HCT116 (cell line): Measurements from ENCODE around the gene SSH2. TPM values are rescaled to one million over a fixed set of nuclear protein-coding genes. Genes with fewer than 3 reads are reported as not detected.

Source experiments
- ATAC-seq: fragments of 200-7000 bp; cut with Tn5 transposase; 2 replicates; pipeline ENCODE4 v1.9.1; 2020; ENCODE audit warnings: mild to moderate bottlenecking, moderate library complexity
- BruUV-seq: library from RNA; stranded (reverse); fragments of 400-500 nt; replicated peaks from 2 replicates; lab custom pipeline; 2021; lab: Mats Ljungman, UMichigan
- CTCF ChIA-PET: fragments of 300-600 bp; sonication (Branson Sonifier 250); formaldehyde crosslinking; loops from one replicate; lab custom pipeline; 2021; ENCODE audit warnings: antibody characterized with exemption; lab: Charles Lee
- POLR2A ChIA-PET: fragments of 300-600, 350-600 bp; sonication (Branson Sonifier 250); formaldehyde crosslinking; loops from one replicate; lab custom pipeline; 2021; ENCODE audit warnings: antibody characterized with exemption; lab: Charles Lee
- RAD21 ChIA-PET, 2 experiments: fragments of 300-600 bp; sonication (Branson Sonifier 250); formaldehyde crosslinking; loops; one replicate each; lab custom pipeline; 2023; ENCODE audit warnings: low total read pairs in 2 of 2; ENCODE audit not compliant: uncharacterized antibody in 2 of 2, unreplicated experiment in 2 of 2, low non-redundant PET in 1 of 2; lab: Charles Lee
- DNase-seq: peaks from one replicate; pipeline ENCODE4 v3.0.0-alpha.2; 2010; ENCODE audit warnings: low read depth, low spot score
- H2AFZ ChIP-seq: fragments of 200-600 bp; shearing (Covaris generic), sonication (generic); 2 replicates; pipeline ENCODE4 v1.6.1; 2017; ENCODE audit warnings: low read depth, mixed run types, mixed read lengths, antibody characterized with exemption, low read length; ENCODE audit not compliant: poor library complexity, severe bottlenecking
- H3K27ac ChIP-seq: 2 replicates; pipeline ENCODE4 v1.5.1; 2012; ENCODE audit warnings: low read depth, low read length
- H3K27me3 ChIP-seq: fragments of 200-600 bp; sonication (generic); 2 replicates; pipeline ENCODE4 v1.6.1; 2016; ENCODE audit warnings: mixed run types, low read length, mixed read lengths; ENCODE audit not compliant: insufficient read depth
- H3K36me3 ChIP-seq, 2 experiments: fragments of 200-500 bp in 1 of 2; fragments of 200-600 bp in 1 of 2; sonication (Bioruptor generic) in 1 of 2; sonication (generic) in 1 of 2; 2 replicates each; pipeline versions ENCODE4 v1.5.1 to v1.6.1; 2014 to 2016; ENCODE audit warnings: low read length in 2 of 2, inconsistent platforms in 1 of 2, mixed read lengths in 1 of 2, mixed run types in 1 of 2; ENCODE audit not compliant: insufficient read depth in 2 of 2, control insufficient read depth in 1 of 2
- H3K4me1 ChIP-seq, 2 experiments: fragments of 200-600 bp in 1 of 2; sonication (generic) in 1 of 2; 2 replicates each; pipeline versions ENCODE4 v1.5.1 to v1.6.1; 2012 to 2017; ENCODE audit warnings: low read length in 2 of 2, inconsistent platforms in 1 of 2, mild to moderate bottlenecking in 1 of 2, mixed read lengths in 1 of 2, mixed run types in 1 of 2, moderate library complexity in 1 of 2; ENCODE audit not compliant: insufficient read depth in 2 of 2, control insufficient read depth in 1 of 2
- H3K4me2 ChIP-seq: fragments of 200-600 bp; sonication (generic); 2 replicates; pipeline ENCODE4 v1.6.1; 2017; ENCODE audit warnings: mixed run types, low read length, mixed read lengths
- H3K4me3 ChIP-seq, 2 experiments: fragments of 200-600 bp in 1 of 2; sonication (generic) in 1 of 2; replicated peaks in 1 of 2; 2 replicates each; pipeline ENCODE4 v1.5.1; 2011 to 2016; ENCODE audit warnings: low read length in 2 of 2, control low read depth in 1 of 2, low read depth in 1 of 2, mild to moderate bottlenecking in 1 of 2, mixed read lengths in 1 of 2, mixed run types in 1 of 2
- H3K79me2 ChIP-seq: fragments of 200-600 bp; sonication (generic); 2 replicates; pipeline ENCODE4 v1.6.1; 2017; ENCODE audit warnings: mild to moderate bottlenecking, mixed run types, low read length, moderate library complexity, mixed read lengths; ENCODE audit not compliant: insufficient read depth
- H3K9ac ChIP-seq: fragments of 200-600 bp; sonication (generic); 2 replicates; pipeline ENCODE4 v1.6.1; 2016; ENCODE audit warnings: low read length, mixed read lengths
- H3K9me2 ChIP-seq: fragments of 200-600 bp; sonication (generic), shearing (Covaris generic); 2 replicates; pipeline ENCODE4 v1.6.1; 2017; ENCODE audit warnings: mixed run types, mild to moderate bottlenecking, moderate library complexity; ENCODE audit not compliant: insufficient read depth
- H3K9me3 ChIP-seq, 2 experiments: fragments of 200-500 bp in 1 of 2; fragments of 200-600 bp in 1 of 2; sonication (Bioruptor generic) in 1 of 2; sonication (generic) in 1 of 2; 2 replicates each; pipeline ENCODE4 v1.6.1; 2014 to 2017; ENCODE audit warnings: low read length in 2 of 2, mixed read lengths in 2 of 2, inconsistent platforms in 1 of 2, low read depth in 1 of 2, mild to moderate bottlenecking in 1 of 2, mixed run types in 1 of 2, moderate library complexity in 1 of 2; ENCODE audit not compliant: control insufficient read depth in 1 of 2, insufficient read depth in 1 of 2
- H4K20me1 ChIP-seq: fragments of 200-600 bp; sonication (generic), shearing (Covaris generic); 2 replicates; pipeline ENCODE4 v1.6.1; 2017; ENCODE audit warnings: mixed run types, mild to moderate bottlenecking, moderate library complexity; ENCODE audit not compliant: insufficient read depth
- CBX3 ChIP-seq: IDR thresholded peaks from 2 replicates; pipeline ENCODE4 v1.6.1; 2012; ENCODE audit warnings: low read depth
- CEBPB ChIP-seq: IDR thresholded peaks from 2 replicates; pipeline ENCODE4 v1.6.1; 2012; ENCODE audit warnings: low read depth
- CTCF ChIP-seq, 3 experiments: fragments of 200-600 bp in 1 of 3; sonication (generic) in 1 of 3; IDR thresholded peaks in 2 of 3; conservative IDR thresholded peaks in 1 of 3; 2 replicates each; pipeline ENCODE4 v1.5.1; 2012 to 2017; ENCODE audit warnings: low read depth in 2 of 3, low read length in 2 of 3, antibody characterized with exemption in 1 of 3, borderline replicate concordance in 1 of 3, control low read depth in 1 of 3, mild to moderate bottlenecking in 1 of 3, mixed read lengths in 1 of 3, mixed run types in 1 of 3, moderate library complexity in 1 of 3; ENCODE audit not compliant: insufficient read depth in 1 of 3
- EGR1 ChIP-seq: IDR thresholded peaks from 2 replicates; pipeline ENCODE4 v1.6.1; 2012; ENCODE audit warnings: low read depth
- ELF1 ChIP-seq: IDR thresholded peaks from 2 replicates; pipeline ENCODE4 v1.6.1; 2012; ENCODE audit warnings: low read depth, borderline replicate concordance
- EZH2 ChIP-seq: fragments of 200-600 bp; sonication (generic); IDR thresholded peaks from 2 replicates; pipeline ENCODE4 v1.6.1; 2017; ENCODE audit warnings: antibody characterized with exemption, mixed run types
- JUND ChIP-seq: IDR thresholded peaks from 2 replicates; pipeline ENCODE4 v1.6.1; 2012
- POLR2A ChIP-seq: IDR thresholded peaks from 2 replicates; pipeline ENCODE4 v1.7.0; 2011; ENCODE audit warnings: borderline replicate concordance; ENCODE audit not compliant: insufficient read depth, insufficient read length; ENCODE audit errors: extremely low read depth
- RAD21 ChIP-seq: IDR thresholded peaks from 2 replicates; pipeline ENCODE4 v1.6.1; 2012; ENCODE audit warnings: low read depth, mild to moderate bottlenecking
- REST ChIP-seq: IDR thresholded peaks from 2 replicates; pipeline ENCODE4 v1.6.1; 2012; ENCODE audit warnings: low read depth
- SIN3A ChIP-seq: IDR thresholded peaks from 2 replicates; pipeline ENCODE4 v1.6.1; 2012; ENCODE audit warnings: low read depth
- SP1 ChIP-seq: IDR thresholded peaks from 2 replicates; pipeline ENCODE4 v1.6.1; 2012; ENCODE audit warnings: low read depth
- SRF ChIP-seq: IDR thresholded peaks from 2 replicates; pipeline ENCODE4 v1.6.1; 2012; ENCODE audit warnings: low read depth
- YY1 ChIP-seq: IDR thresholded peaks from 2 replicates; pipeline ENCODE4 v1.6.1; 2011; ENCODE audit warnings: low read length, low read depth, moderate library complexity, mild to moderate bottlenecking; ENCODE audit not compliant: insufficient replicate concordance; ENCODE audit errors: extremely low read depth
- ZBTB33 ChIP-seq: IDR thresholded peaks from 2 replicates; pipeline ENCODE4 v1.6.1; 2011; ENCODE audit warnings: mild to moderate bottlenecking, low read length, moderate library complexity; ENCODE audit not compliant: insufficient replicate concordance; ENCODE audit errors: extremely low read depth
- ZFX ChIP-seq: fragments of 450-650 bp; IDR thresholded peaks from 2 replicates; pipeline ENCODE4 v1.6.1; 2017
- ZNF274 ChIP-seq: fragments of 200-500 bp; sonication (Bioruptor generic); IDR thresholded peaks from 2 replicates; pipeline ENCODE4 v1.6.1; 2014; ENCODE audit warnings: mild to moderate bottlenecking, low read depth, low read length, inconsistent platforms
- intact Hi-C: fragments of 100-400 bp; cut with micrococcal nuclease; formaldehyde crosslinking; loops from 2 replicates; pipeline ENCODE4 v1.10.0; 2022
- total RNA-seq: library from RNA; stranded (reverse); gene quantifications from one replicate; pipeline ENCODE4 v1.2.1, GENCODE V29; 2021; ENCODE audit not compliant: unreplicated experiment

Gene SSH2
- total RNA-seq, 1 experiment from 2014 or later, result 17.0 TPM

- ChIA-PET CTCF (no interaction called here), RAD21 (interaction anchor here in 1 of 2 experiments (0.7 kb wide), 1 partner anchor 234 kb away, joined by 4 read pairs; no protein-coding TSS in a partner anchor), POLR2A (no interaction called here)
- Histone ChIP-seq H3K9ac (no peak overlapping the region), H3K4me3 (no peak overlapping the region), H2AFZ (no peak overlapping the region), H3K27me3 (no peaks in the 10 kb centered on the region), H3K79me2 (no peaks in the 10 kb centered on the region), H4K20me1 (no peaks in the 10 kb centered on the region), H3K4me2 (no peak overlapping the region), H3K4me1 (peaks cover 0 to 10% of the 10 kb centered on the region in 2 experiments; a peak in 2 of 4 replicates), H3K36me3 (no peaks in the 10 kb centered on the region), H3K9me2 (no peaks in the 10 kb centered on the region), H3K9me3 (no peaks in the 10 kb centered on the region), H3K27ac (no peak overlapping the region)
- BruUV-seq, result no TSS peak
- DNase-seq (no peak), ATAC-seq (no peak)
- TF ChIP-seq YY1 (no peak), CTCF (IDR thresholded peaks at IDR 0.05 in 2 of 3, conservative IDR thresholded peaks at IDR 0.05 in 1 of 3; ENCODE audit: borderline replicate concordance in 1 of 3, insufficient read depth in 1 of 3, low read depth in 2 of 3, low read length in 2 of 3) (no peak), RAD21 (no peak), ELF1 (no peak), CBX3 (no peak), ZFX (no peak), EZH2 (no peak), EGR1 (no peak), POLR2A (no peak), REST (no peak), JUND (no peak), SP1 (no peak), SIN3A (no peak), ZNF274 (no peak), CEBPB (no peak), ZBTB33 (no peak), SRF (no peak)
- intact Hi-C loops, result no loop called here
Measured at GRCh38 chr17:29848737-29849136, 81.3 kb downstream of the SSH2 start.
